Stomach (tissue), 4 donors: ENCODE measurements around the gene YWHAG.

Source experiments
- CTCF ChIP-seq, 7 experiments: fragments of 450-650 bp in 4 of 7; fragments of 200-600 bp in 3 of 7; sonication (generic) in 3 of 7; IDR thresholded peaks; one replicate each; pipeline ENCODE4 v1.5.1; 2016 to 2019; ENCODE audit warnings: antibody characterized with exemption in 7 of 7, control low read depth in 2 of 7, mild to moderate bottlenecking in 1 of 7
- POLR2A ChIP-seq, 4 donors: fragments of 450-650 bp; IDR thresholded peaks; one replicate each; pipeline ENCODE4 v1.6.1; 2016; ENCODE audit warnings: antibody characterized with exemption in 4 of 4, control low read depth in 2 of 4, mild to moderate bottlenecking in 1 of 4, moderate library complexity in 1 of 4

GRCh38 chr7:76342222-76342621, 16.6 kb downstream of the YWHAG start:
- TF ChIP-seq CTCF (IDR thresholded peaks at IDR 0.05) (no peak), POLR2A (IDR thresholded peaks at IDR 0.05) (no peak)
